ENCODE results near the gene PRSS48. TPM values are rescaled to one million over a fixed set of nuclear protein-coding genes. Genes with fewer than 3 reads are reported as not detected.

PRSS48 gene
- total RNA-seq, 1 experiment from 2014 or later = not detected

- WGBS (ENCODE audit: extremely low coverage, insufficient read length, low lambda C conversion rate) = no CpG with 5 or more reads among the region's 1 CpG
- no peak overlapping the region for H3K9ac ChIP-seq (ENCODE audit: extremely low read depth, insufficient read length, low read length)
- no peak overlapping the region for H4K5ac ChIP-seq (ENCODE audit: insufficient read length, low read depth, low read length)
- no peak overlapping the region for H3K56ac ChIP-seq (ENCODE audit: insufficient read length, low read depth, low read length)
- H3K4me2 ChIP-seq (ENCODE audit: insufficient read depth, insufficient read length, low read length) = no peak overlapping the region
- Mint-ChIP-seq H3K9me3 (peaks cover 0 to 3% of the 10 kb centered on the region in 2 experiments; a peak in 1 of 5 replicates), H3K4me1 (peaks cover 32% of the 10 kb centered on the region in 2 experiments), H3K27me3 (ENCODE audit: low read depth) (no peaks in the 10 kb centered on the region), H3K4me3 (no peak overlapping the region), H3K27ac (peak overlapping the region in 2 of 3 experiments; percentile 62 to 88; a peak in 4 of 7 replicates), H3K36me3 (ENCODE audit: insufficient read depth in 1 of 3, low read depth in 3 of 3) (peaks cover 3 to 20% (median 5%) of the 10 kb centered on the region in 3 experiments; a peak in 6 of 7 replicates)
- no peak for DNase-seq
- H3K14ac ChIP-seq (ENCODE audit: insufficient read depth, low read length) = no peak overlapping the region
- H2BK15ac ChIP-seq (ENCODE audit: low read depth, low read length) = no peak overlapping the region
- H3K27me3 ChIP-seq (ENCODE audit: insufficient read depth, low read length) = no peaks in the 10 kb centered on the region
- TF ChIP-seq CTCF (conservative IDR thresholded peaks at IDR 0.05) = no peak
- H3T11ph ChIP-seq (ENCODE audit: low read length) = no peak overlapping the region
- H2BK120ac ChIP-seq (ENCODE audit: low read depth, low read length, poor library complexity, severe bottlenecking) = no peak overlapping the region
- no peak overlapping the region for H3K18ac ChIP-seq (ENCODE audit: insufficient read length, low read depth, low read length)
- H2BK12ac ChIP-seq (ENCODE audit: insufficient read length, low read depth, low read length) = no peak overlapping the region
- H3K79me1 ChIP-seq (ENCODE audit: insufficient read depth, low read depth, low read length, poor library complexity, severe bottlenecking) = no peaks in the 10 kb centered on the region
- no peak overlapping the region for H2AK5ac ChIP-seq (ENCODE audit: insufficient read length, low read length)
- no peak overlapping the region for H2AFZ ChIP-seq (ENCODE audit: low read length)
- H3K23ac ChIP-seq (ENCODE audit: insufficient read length, low read depth, low read length) = no peak overlapping the region
- no peak overlapping the region for H4K91ac ChIP-seq (ENCODE audit: insufficient read length, low read depth, low read length)
- no peaks in the 10 kb centered on the region for H3K9me3 ChIP-seq (ENCODE audit: control insufficient read depth, low read depth, low read length)
- peaks cover 29% of the 10 kb centered on the region; the same call in 1 of the 2 replicates for H3K79me2 ChIP-seq (ENCODE audit: insufficient read depth, low read length)
- H3K4me1 ChIP-seq (ENCODE audit: insufficient read depth, low read length) = peaks cover 5% of the 10 kb centered on the region; the same call in 1 of the 2 replicates
- H3K27ac ChIP-seq (ENCODE audit: insufficient read length, low read depth, low read length) = no peak overlapping the region
- H4K8ac ChIP-seq (replicated peaks; ENCODE audit: insufficient read length, low read depth, low read length) = no peak overlapping the region
- H4K20me1 ChIP-seq (ENCODE audit: control insufficient read depth, insufficient read depth, insufficient read length) = no peaks in the 10 kb centered on the region
- H2BK5ac ChIP-seq (ENCODE audit: insufficient read length, low read length) = no peak overlapping the region
- no peak overlapping the region for H3K4ac ChIP-seq (ENCODE audit: low read depth, low read length)
- no peak overlapping the region for H2BK20ac ChIP-seq (ENCODE audit: low read depth, low read length, poor library complexity, severe bottlenecking)
- H3K23me2 ChIP-seq (ENCODE audit: insufficient read length, low read depth, low read length, poor library complexity, severe bottlenecking) = no peaks in the 10 kb centered on the region
Observed at GRCh38 chr4:151314479-151314878, 37.5 kb downstream of the PRSS48 start.

All from H9 (cell line).